ENCODE data around the gene ECSCR. TPM values are rescaled to one million over a fixed set of nuclear protein-coding genes. Genes with fewer than 3 reads are reported as not detected.

ECSCR gene
- total and polyA plus RNA-seq, 10 of the 15 experiments (the other 5 are each of a cell fraction or from before 2014, with no cell fraction given) = 0.15 to 0.83 (median 0.23) TPM; not detected in 3

- TF ChIP-seq HSF1 (IDR thresholded peaks at IDR 0.05; ENCODE audit: low read depth, low read length) (no peak), MYC (IDR thresholded peaks at IDR 0.05; ENCODE audit: insufficient read depth, insufficient read length, insufficient replicate concordance, low read length, severe bottlenecking) (no peak), BMI1 (IDR thresholded peaks at IDR 0.05; ENCODE audit: borderline replicate concordance) (no peak), EED (IDR thresholded peaks at IDR 0.05; ENCODE audit: low read depth) (peak; percentile 80), ZNF24 (IDR thresholded peaks at IDR 0.05) (no peak), EGR1 (IDR thresholded peaks at IDR 0.05; ENCODE audit: borderline replicate concordance in 1 of 2, low read depth in 2 of 2, low read length in 2 of 2) (no peak), SREBF2 (IDR thresholded peaks at IDR 0.05; ENCODE audit: low read length) (no peak), TBL1XR1 (IDR thresholded peaks at IDR 0.05; ENCODE audit: low read depth, low read length) (no peak), SMC3 (IDR thresholded peaks at IDR 0.05; ENCODE audit: borderline replicate concordance, low read length) (no peak), BCL11A (IDR thresholded peaks at IDR 0.05; ENCODE audit: low read depth, low read length) (no peak), ZBTB33 (IDR thresholded peaks at IDR 0.05) (no peak), BRCA1 (IDR thresholded peaks at IDR 0.05; ENCODE audit: low read depth, low read length) (no peak), ATF3 (IDR thresholded peaks at IDR 0.05; ENCODE audit: borderline replicate concordance, extremely low read depth, low read depth, low read length) (no peak), SUPT20H (IDR thresholded peaks at IDR 0.05; ENCODE audit: borderline replicate concordance, control insufficient read depth, low read depth, low read length) (no peak), TCF7 (IDR thresholded peaks at IDR 0.05; ENCODE audit: borderline replicate concordance) (no peak), CHD1 (IDR thresholded peaks at IDR 0.05; ENCODE audit: low read depth, low read length) (no peak), RELB (IDR thresholded peaks at IDR 0.05; ENCODE audit: low read depth) (peak; percentile 57; the same call in 1 of the 2 replicates), YY1 (IDR thresholded peaks at IDR 0.05; ENCODE audit: low read depth, low read length) (no peak), ZNF687 (IDR thresholded peaks at IDR 0.05) (peak; percentile 78)
These were observed 19.7 kb upstream of the ECSCR start, which contains the start of gene STING1 (continued) for GRCh38 chr5:139482050-139482889.

All from GM12878 (cell line).